ENCODE results near the gene ABCF3. TPM values are rescaled to one million over a fixed set of nuclear protein-coding genes. Genes with fewer than 3 reads are reported as not detected.

The ABCF3 gene
- total and polyA plus RNA-seq, 2 donors (not counting 3 experiments of a cell fraction or from before 2014, with no cell fraction given) = 68.8 to 73.4 TPM

GRCh38 chr3:184236636-184237035 is 50.6 kb downstream of the ABCF3 start:
- no peaks in the 10 kb centered on the region for H3K4me1 ChIP-seq (ENCODE audit: control insufficient read depth, extremely low read depth, insufficient read depth, low read length)
- H3K4me3 ChIP-seq (replicated peaks in 1 of 3; ENCODE audit: insufficient read depth in 1 of 3, low read depth in 1 of 3, low read length in 3 of 3) = no peak overlapping the region
- no peaks in the 10 kb centered on the region for H3K79me2 ChIP-seq (ENCODE audit: control insufficient read depth, insufficient read depth, low read length)
- intact Hi-C loops (cut with micrococcal nuclease) = no loop called here
- H4K20me1 ChIP-seq (replicated peaks; ENCODE audit: control insufficient read depth, extremely low read depth, insufficient read depth, low read length) = no peaks in the 10 kb centered on the region
- H3K27ac ChIP-seq (ENCODE audit: insufficient read depth, low read depth, low read length) = no peak overlapping the region
- H3K9me1 ChIP-seq (replicated peaks; ENCODE audit: control insufficient read depth, extremely low read depth, insufficient read depth, low read length) = no peaks in the 10 kb centered on the region
- no TSS peak for BruUV-seq (replicated peaks)
- H3K27me3 ChIP-seq (ENCODE audit: control insufficient read depth in 2 of 2, insufficient read depth in 2 of 2, low read length in 2 of 2) = peaks cover 12 to 13% of the 10 kb centered on the region in 2 experiments
- FAIRE-seq (no peak), DNase-seq (ENCODE audit: low read depth, low spot score) (no peak)
- no peaks in the 10 kb centered on the region for H3K36me3 ChIP-seq (ENCODE audit: control insufficient read depth in 2 of 2, extremely low read depth in 1 of 2, insufficient read depth in 2 of 2, low read length in 2 of 2)
- CTCF ChIA-PET = interaction anchor here (5.9 to 8.1 kb wide), 2 partner anchors 9 to 339 kb away, joined by 54 to 98 read pairs; partner anchors contain the start of gene VWA5B2
- no peak for TF ChIP-seq FOS (IDR thresholded peaks at IDR 0.05; ENCODE audit: borderline replicate concordance, insufficient read depth, low read length)
- no peak for TF ChIP-seq CTCF (IDR thresholded peaks at IDR 0.05; ENCODE audit: extremely low read depth in 1 of 2, insufficient read depth in 1 of 2, low read depth in 1 of 2, low read length in 2 of 2)
- TF ChIP-seq GATA2 (IDR thresholded peaks at IDR 0.05; ENCODE audit: insufficient read depth, insufficient read length, low read depth, low read length) = no peak
- TF ChIP-seq POLR2AphosphoS5 (IDR thresholded peaks at IDR 0.05; ENCODE audit: insufficient read depth, low read depth, low read length) = no peak
- TF ChIP-seq MYC (IDR thresholded peaks at IDR 0.05; ENCODE audit: low read depth, low read length) = no peak
- TF ChIP-seq POLR2A (IDR thresholded peaks at IDR 0.05; ENCODE audit: low read depth, low read length) = no peak
- TF ChIP-seq EZH2 (IDR thresholded peaks at IDR 0.05; ENCODE audit: borderline replicate concordance, low read depth, low read length, severe bottlenecking) = no peak
- TF ChIP-seq MAX (IDR thresholded peaks at IDR 0.05; ENCODE audit: insufficient read depth, insufficient read length) = no peak
- TF ChIP-seq JUN (IDR thresholded peaks at IDR 0.05; ENCODE audit: borderline replicate concordance, insufficient read depth, insufficient read length, low read depth) = no peak
- H2AFZ ChIP-seq (ENCODE audit: low read depth, low read length) = no peak overlapping the region
- H3K9me3 ChIP-seq (replicated peaks; ENCODE audit: control insufficient read depth, insufficient read depth, low read length) = no peaks in the 10 kb centered on the region
- no peak overlapping the region for H3K4me2 ChIP-seq (ENCODE audit: insufficient read depth, low read length)
- H3K9ac ChIP-seq (replicated peaks; ENCODE audit: extremely low read depth, insufficient read depth, low read length) = no peak overlapping the region
- POLR2A ChIA-PET = no interaction called here
- dilution Hi-C loops (cut with MboI; ENCODE audit: extremely low pct_ligation_motif_present, low sequenced_read_pairs) = no loop called here
